ENCODE measurements around the gene REC8.
"Not testable (repeated sequence)": the region's sequence is repeated elsewhere in the genome, so short reads cannot be mapped to it uniquely, and the experiment has no call there.

REC8 gene

GRCh38 chr14:24196071-24197055 lies 24.5 kb downstream of the REC8 start:
- H3K9me3 ChIP-seq: no peaks in the 10 kb centered on the region
- peaks cover 0 to 30% (median 26%) of the 10 kb centered on the region in 4 donors for H3K4me1 ChIP-seq
- intact Hi-C loops (cut with DNase I; ENCODE audit: low total_unique reads): no loop called here
- H3K36me3 ChIP-seq: peaks cover 12 to 22% (median 21%) of the 10 kb centered on the region in 3 donors
- no peaks in the 10 kb centered on the region for H3K27me3 ChIP-seq
- H3K27ac ChIP-seq: peak overlapping the region; percentile 94 to 98
- TF ChIP-seq CTCF (IDR thresholded peaks at IDR 0.05): no peak
- no peak for DNase-seq
- peak overlapping the region; percentile 79 to 84 for H3K4me3 ChIP-seq

- no peak for TF ChIP-seq CTCF (IDR thresholded peaks at IDR 0.05)
- Histone ChIP-seq H3K4me1 (peaks cover 0 to 30% (median 26%) of the 10 kb centered on the region in 4 donors), H3K27me3 (no peaks in the 10 kb centered on the region), H3K9me3 (no peaks in the 10 kb centered on the region), H3K36me3 (peaks cover 10 to 20% (median 20%) of the 10 kb centered on the region in 3 donors), H3K4me3 (peak overlapping the region in 1 of 2 donors; percentile 79), H3K27ac (no peak overlapping the region)
- DNase-seq: no peak
- intact Hi-C loops (cut with DNase I; ENCODE audit: low total_unique reads): no loop called here
Observed at GRCh38 chr14:24197056-24197450, 25.2 kb downstream of the REC8 start.

GRCh38 chr14:24198814-24199524 lies 27.1 kb downstream of the REC8 start:
- Histone ChIP-seq H3K4me1 (peaks cover 0 to 28% (median 25%) of the 10 kb centered on the region in 4 donors), H3K4me3 (no peak overlapping the region), H3K36me3 (peaks cover 8 to 19% (median 13%) of the 10 kb centered on the region in 3 donors), H3K9me3 (no peaks in the 10 kb centered on the region), H3K27ac (no peak overlapping the region), H3K27me3 (no peaks in the 10 kb centered on the region)
- intact Hi-C loops (cut with DNase I; ENCODE audit: low total_unique reads): no loop called here
- TF ChIP-seq CTCF (IDR thresholded peaks at IDR 0.05): no peak
- DNase-seq: no peak

GRCh38 chr14:24202538-24202937 lies 30.7 kb downstream of the REC8 start:
- peaks cover 24 to 39% (median 30%) of the 10 kb centered on the region in 3 donors for H3K36me3 ChIP-seq
- intact Hi-C loops (cut with DNase I; ENCODE audit: low total_unique reads): not testable (repeated sequence)

GRCh38 chr14:24203249-24203886 lies 31.5 kb downstream of the REC8 start:
- H3K27ac ChIP-seq; intact Hi-C loops (cut with DNase I; ENCODE audit: low total_unique reads); H3K4me1 ChIP-seq; H3K4me3 ChIP-seq; H3K27me3 ChIP-seq; H3K9me3 ChIP-seq: not testable (repeated sequence)
- peak in 1 of 2 donors; percentile 6 for DNase-seq
- peaks cover 30 to 46% (median 34%) of the 10 kb centered on the region in 3 donors for H3K36me3 ChIP-seq

More at GRCh38 chr14:24202538-24202937, 30.7 kb downstream of the REC8 start:
- not testable (repeated sequence) for DNase-seq, H3K27ac ChIP-seq, H3K4me1 ChIP-seq, H3K9me3 ChIP-seq, H3K27me3 ChIP-seq, H3K4me3 ChIP-seq

Data from tibial artery (tissue), 4 donors.